CD14-positive monocyte (primary cell): Measurements from ENCODE around the gene AQP7. TPM values are rescaled to one million over a fixed set of nuclear protein-coding genes. Genes with fewer than 3 reads are reported as not detected.

Experiments used
- DNase-seq, 3 donors: peaks; one replicate each; pipeline ENCODE4 v3.0.0-alpha.2; 2011 to 2022
- H2AFZ ChIP-seq: 2 replicates; pipeline ENCODE4 v1.6.0; 2012; ENCODE audit warnings: mild to moderate bottlenecking, low read depth, low read length, inconsistent platforms; ENCODE audit not compliant: insufficient read depth, poor library complexity, severe bottlenecking
- H3K27ac ChIP-seq, 2 donors: 1 replicate in 1 of 2; 2 replicates in 1 of 2; pipeline ENCODE4 v1.5.1; 2012 to 2013; ENCODE audit warnings: low read length in 2 of 2, control low read depth in 1 of 2, inconsistent platforms in 1 of 2, low read depth in 1 of 2, mild to moderate bottlenecking in 1 of 2
- H3K27me3 ChIP-seq, 2 donors: one replicate each; pipeline versions ENCODE4 v1.6.0 to v1.6.1; 2011 to 2013; ENCODE audit warnings: low read length in 2 of 2; ENCODE audit not compliant: control insufficient read depth in 2 of 2, insufficient read depth in 2 of 2
- H3K36me3 ChIP-seq, 2 donors: replicated peaks in 1 of 2; 1 replicate in 1 of 2; 2 replicates in 1 of 2; pipeline versions ENCODE4 v1.5.1 to v1.6.1; 2012 to 2013; ENCODE audit warnings: low read length in 2 of 2, control low read depth in 1 of 2, inconsistent platforms in 1 of 2, mild to moderate bottlenecking in 1 of 2; ENCODE audit not compliant: insufficient read depth in 2 of 2, control insufficient read depth in 1 of 2
- H3K4me1 ChIP-seq, 2 donors: 1 replicate in 1 of 2; 2 replicates in 1 of 2; pipeline versions ENCODE4 v1.5.1 to v1.6.1; 2012 to 2013; ENCODE audit warnings: low read length in 2 of 2, control low read depth in 1 of 2, inconsistent platforms in 1 of 2, mild to moderate bottlenecking in 1 of 2, moderate library complexity in 1 of 2; ENCODE audit not compliant: insufficient read depth in 2 of 2, control insufficient read depth in 1 of 2
- H3K4me2 ChIP-seq: replicated peaks from 2 replicates; pipeline ENCODE3; 2012; ENCODE audit warnings: low read length, moderate library complexity, mild to moderate bottlenecking; ENCODE audit not compliant: poor library complexity, severe bottlenecking; ENCODE audit errors: extremely low read depth
- H3K4me3 ChIP-seq, 3 experiments: fragments of 200-600 bp in 1 of 3; sonication (generic) in 1 of 3; replicated peaks in 1 of 3; 1 replicate in 2 of 3; 2 replicates in 1 of 3; pipeline ENCODE4 v1.5.1; 2011 to 2013; ENCODE audit warnings: low read length in 3 of 3, mild to moderate bottlenecking in 3 of 3, control low read depth in 2 of 3, low read depth in 2 of 3, inconsistent platforms in 1 of 3, moderate library complexity in 1 of 3
- H3K79me2 ChIP-seq: 2 replicates; pipeline ENCODE4 v1.6.0; 2012; ENCODE audit warnings: mild to moderate bottlenecking, control low read depth, inconsistent platforms, low read length, moderate library complexity; ENCODE audit not compliant: insufficient read depth
- H3K9ac ChIP-seq: 2 replicates; pipeline ENCODE4 v1.6.0; 2017; ENCODE audit warnings: low read length, mild to moderate bottlenecking; ENCODE audit not compliant: insufficient read depth, poor library complexity, severe bottlenecking
- H3K9me3 ChIP-seq, 2 donors: replicated peaks in 1 of 2; 1 replicate in 1 of 2; 2 replicates in 1 of 2; pipeline versions ENCODE4 v1.5.1 to v1.6.1; 2012 to 2013; ENCODE audit warnings: low read length in 2 of 2, control low read depth in 1 of 2; ENCODE audit not compliant: control insufficient read depth in 1 of 2, insufficient read depth in 1 of 2
- H4K20me1 ChIP-seq: 2 replicates; pipeline ENCODE4 v1.6.0; 2012; ENCODE audit warnings: mild to moderate bottlenecking, low read length, control low read depth, moderate library complexity; ENCODE audit not compliant: insufficient read depth
- H3K27ac Mint-ChIP-seq, 7 donors: one replicate each; pipeline ENCODE4 v1.8.0; 2020; ENCODE audit warnings: mild to moderate bottlenecking in 7 of 7, mixed read lengths in 7 of 7, moderate library complexity in 6 of 7, inconsistent platforms in 2 of 7
- H3K27me3 Mint-ChIP-seq, 3 donors: one replicate each; pipeline ENCODE4 v1.8.0; 2021 to 2022; ENCODE audit warnings: low read depth in 3 of 3, mild to moderate bottlenecking in 3 of 3, mixed read lengths in 3 of 3, moderate library complexity in 3 of 3, inconsistent platforms in 1 of 3
- H3K36me3 Mint-ChIP-seq, 2 donors: one replicate each; pipeline ENCODE4 v1.8.0; 2020; ENCODE audit warnings: mixed read lengths in 2 of 2, inconsistent platforms in 1 of 2, mild to moderate bottlenecking in 1 of 2
- H3K4me1 Mint-ChIP-seq: one replicate; pipeline ENCODE4 v1.8.0; 2020; ENCODE audit warnings: mild to moderate bottlenecking, mixed read lengths
- H3K4me3 Mint-ChIP-seq, 2 donors: one replicate each; pipeline ENCODE4 v1.8.0; 2020; ENCODE audit warnings: mild to moderate bottlenecking in 2 of 2, mixed read lengths in 2 of 2, moderate library complexity in 1 of 2
- H3K9me3 Mint-ChIP-seq, 7 donors: one replicate each; pipeline ENCODE4 v1.8.0; 2020 to 2022; ENCODE audit warnings: mixed read lengths in 7 of 7, mild to moderate bottlenecking in 6 of 7, moderate library complexity in 6 of 7, inconsistent platforms in 2 of 7
- WGBS: methylation state at CpG from one replicate; pipeline ENCODE4 v1.1.5; 2013; ENCODE audit warnings: missing lambda C conversion rate; ENCODE audit not compliant: insufficient coverage; 5-methylcytosine and 5-hydroxymethylcytosine counted together
- intact Hi-C, 2 donors: fragments of 100-400 bp; cut with micrococcal nuclease; formaldehyde crosslinking; loops; one replicate each; pipeline versions ENCODE4 v1.15.0 to v1.15.1; 2023
- polyA plus RNA-seq, 3 donors: library from polyadenylated mRNA; depleted of rRNA in 1 of 3; unstranded in 2 of 3; stranded (reverse) in 1 of 3; fragments of 300-500 nt in 2 of 3; fragments of >200 nt in 1 of 3; fragmentation: Illumina TruSeq in 2 of 3; gene quantifications; 1 replicate in 2 of 3; 2 replicates in 1 of 3; pipeline ENCODE4 v1.2.3, GENCODE V29; 2012 to 2021
- TF ChIP-seq, protein P1 (sequence below): fragments of 200-600 bp; IDR thresholded peaks from one replicate; pipeline ENCODE4 v1.8.0; 2022; ENCODE audit warnings: antibody characterized with exemption, mild to moderate bottlenecking

Gene AQP7
- polyA plus RNA-seq, 3 donors: not detected

DNA sequence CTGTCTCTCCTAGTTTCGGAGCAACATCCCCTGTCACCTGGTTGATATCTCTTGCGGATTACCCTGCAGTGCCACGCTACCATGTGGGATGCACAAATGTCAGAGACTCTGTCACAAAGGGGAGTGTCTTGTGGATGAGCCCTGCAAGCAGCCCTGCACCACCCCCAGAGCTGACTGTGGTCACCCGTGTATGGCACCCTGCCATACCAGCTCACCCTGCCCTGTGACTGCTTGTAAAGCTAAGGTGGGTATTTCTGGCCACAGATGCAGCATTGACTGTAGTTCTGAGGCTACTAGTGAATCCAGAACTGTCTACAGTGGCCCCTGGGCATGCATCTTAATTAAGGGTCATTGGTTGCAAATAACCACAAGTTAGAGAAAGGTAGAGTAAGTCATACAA lies 50.8 kb downstream of the AQP7 start:
- H3K4me3 Mint-ChIP-seq: no peak overlapping the region
- Histone ChIP-seq H3K27me3 (no peaks in the 10 kb centered on the region), H3K9me3 (no peaks in the 10 kb centered on the region), H3K4me3 (no peak overlapping the region), H4K20me1 (no peaks in the 10 kb centered on the region), H3K4me2 (no peak overlapping the region), H3K4me1 (peaks cover 0 to 7% of the 10 kb centered on the region in 2 donors), H3K9ac (no peak overlapping the region), H3K79me2 (no peaks in the 10 kb centered on the region), H2AFZ (no peak overlapping the region), H3K36me3 (peaks cover 38 to 72% of the 10 kb centered on the region in 2 donors), H3K27ac (no peak overlapping the region)
- TF ChIP-seq, protein P1, sequence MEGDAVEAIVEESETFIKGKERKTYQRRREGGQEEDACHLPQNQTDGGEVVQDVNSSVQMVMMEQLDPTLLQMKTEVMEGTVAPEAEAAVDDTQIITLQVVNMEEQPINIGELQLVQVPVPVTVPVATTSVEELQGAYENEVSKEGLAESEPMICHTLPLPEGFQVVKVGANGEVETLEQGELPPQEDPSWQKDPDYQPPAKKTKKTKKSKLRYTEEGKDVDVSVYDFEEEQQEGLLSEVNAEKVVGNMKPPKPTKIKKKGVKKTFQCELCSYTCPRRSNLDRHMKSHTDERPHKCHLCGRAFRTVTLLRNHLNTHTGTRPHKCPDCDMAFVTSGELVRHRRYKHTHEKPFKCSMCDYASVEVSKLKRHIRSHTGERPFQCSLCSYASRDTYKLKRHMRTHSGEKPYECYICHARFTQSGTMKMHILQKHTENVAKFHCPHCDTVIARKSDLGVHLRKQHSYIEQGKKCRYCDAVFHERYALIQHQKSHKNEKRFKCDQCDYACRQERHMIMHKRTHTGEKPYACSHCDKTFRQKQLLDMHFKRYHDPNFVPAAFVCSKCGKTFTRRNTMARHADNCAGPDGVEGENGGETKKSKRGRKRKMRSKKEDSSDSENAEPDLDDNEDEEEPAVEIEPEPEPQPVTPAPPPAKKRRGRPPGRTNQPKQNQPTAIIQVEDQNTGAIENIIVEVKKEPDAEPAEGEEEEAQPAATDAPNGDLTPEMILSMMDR: no peak
- peaks cover 53 to 71% of the 10 kb centered on the region in 2 donors for H3K36me3 Mint-ChIP-seq
- WGBS: 90% methylated on average over 3 of the region's 4 CpGs
- intact Hi-C loops: no loop called here
- H3K27ac Mint-ChIP-seq: no peak overlapping the region
- H3K4me1 Mint-ChIP-seq: peaks cover 4% of the 10 kb centered on the region
- H3K27me3 Mint-ChIP-seq: no peaks in the 10 kb centered on the region
- H3K9me3 Mint-ChIP-seq: no peaks in the 10 kb centered on the region
- DNase-seq: no peak

DNA sequence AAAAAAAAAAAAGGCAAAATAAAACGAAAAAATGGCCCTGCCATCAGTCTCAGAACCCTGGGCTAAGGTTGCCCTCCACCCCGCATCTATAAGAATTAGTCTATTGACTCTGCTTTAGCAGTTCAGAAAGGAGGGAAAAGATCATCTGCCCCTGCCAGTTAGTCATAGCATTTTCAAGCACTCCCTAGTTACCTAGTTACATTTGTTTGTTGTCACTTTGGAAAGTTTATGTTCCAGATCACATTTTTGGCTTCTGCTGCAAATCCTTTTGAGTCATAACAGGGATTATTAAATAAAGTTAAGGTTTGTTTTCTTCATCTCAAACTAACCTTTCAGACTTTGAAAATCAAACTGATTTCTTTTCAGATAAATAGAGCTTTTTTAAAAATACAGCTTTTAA lies 52.1 kb downstream of the AQP7 start:
- H3K27me3 Mint-ChIP-seq: no peaks in the 10 kb centered on the region
- H3K9me3 Mint-ChIP-seq: no peaks in the 10 kb centered on the region
- no peak overlapping the region for H2AFZ ChIP-seq
- no peak overlapping the region for H3K4me2 ChIP-seq
- H3K9ac ChIP-seq: no peak overlapping the region
- H3K4me3 Mint-ChIP-seq: no peak overlapping the region
- no peaks in the 10 kb centered on the region for H3K27me3 ChIP-seq
- peaks cover 4% of the 10 kb centered on the region for H3K4me1 Mint-ChIP-seq
- H3K36me3 Mint-ChIP-seq: peaks cover 54 to 71% of the 10 kb centered on the region in 2 donors
- H3K36me3 ChIP-seq: peaks cover 45 to 72% of the 10 kb centered on the region in 2 donors
- no peak overlapping the region for H3K4me3 ChIP-seq
- peak overlapping the region in 1 of 7 donors; percentile 37 for H3K27ac Mint-ChIP-seq
- no peaks in the 10 kb centered on the region for H4K20me1 ChIP-seq
- no peaks in the 10 kb centered on the region for H3K9me3 ChIP-seq
- H3K27ac ChIP-seq: no peak overlapping the region
- peaks cover 0 to 7% of the 10 kb centered on the region in 2 donors for H3K4me1 ChIP-seq
- no peak for DNase-seq
- WGBS: no CpG with 5 or more reads among the region's 2 CpGs
- intact Hi-C loops: no loop called here
- H3K79me2 ChIP-seq: no peaks in the 10 kb centered on the region
- TF ChIP-seq, protein P1: no peak
